K562 (cell line): ENCODE measurements around the gene SIGLEC14. TPM values are rescaled to one million over a fixed set of nuclear protein-coding genes. Genes with fewer than 3 reads are reported as not detected.

Source experiments
- LARP7 ChIP-seq: fragments of 450-650 bp; IDR thresholded peaks from 2 replicates; pipeline ENCODE4 v1.6.1; 2016
- NCOR1 ChIP-seq: fragments of 450-650 bp; IDR thresholded peaks from 2 replicates; pipeline ENCODE4 v1.6.1; 2016; ENCODE audit warnings: mild to moderate bottlenecking, moderate library complexity
- POLR2B ChIP-seq: fragments of 450-650 bp; IDR thresholded peaks from 2 replicates; pipeline ENCODE4 v1.6.1; 2018; ENCODE audit warnings: low read depth; ENCODE audit not compliant: partially characterized antibody
- POLR3G ChIP-seq: IDR thresholded peaks from 2 replicates; pipeline ENCODE4 v1.6.1; 2011; ENCODE audit not compliant: insufficient read length, insufficient replicate concordance; ENCODE audit errors: extremely low read depth
- SMARCB1 ChIP-seq: IDR thresholded peaks from 2 replicates; pipeline ENCODE4 v1.6.1; 2011; ENCODE audit warnings: improper control_type of control experiment, low read depth; ENCODE audit not compliant: insufficient read length
- SMARCE1 ChIP-seq: fragments of 450-650 bp; IDR thresholded peaks from 2 replicates; pipeline ENCODE4 v1.7.1; 2016; ENCODE audit warnings: mild to moderate bottlenecking
- ZNF77 ChIP-seq: fragments of 250-450 bp; sonication (Bioruptor Pico); IDR thresholded peaks from 2 replicates; pipeline ENCODE4 v1.5.0; 2020
- polyA plus RNA-seq, 8 experiments: library from polyadenylated mRNA; depleted of rRNA in 4 of 8; stranded (reverse) in 5 of 8; unstranded in 3 of 8; fragments of >200 nt; fragmentation: Nextera tagmentation in 2 of 8; fragmentation: Illumina TruSeq in 1 of 8; extraction: Ambion mirVana in 2 of 8; extraction: Trizol in 1 of 8; gene quantifications; 2 replicates each; pipeline versions ENCODE4 v1.2.1 to v1.2.3, GENCODE V29; 2011 to 2014; ENCODE audit warnings: inconsistent platforms in 1 of 8, missing spikeins in 1 of 8
- total RNA-seq, 7 experiments: library from RNA; depleted of rRNA in 6 of 7; stranded (reverse); fragments of >200 nt in 6 of 7; fragmentation: Illumina TruSeq in 2 of 7; extraction: Trizol in 2 of 7; gene quantifications; 2 replicates each; pipeline versions ENCODE4 v1.2.1 to v1.2.3, GENCODE V29; 2011 to 2021; ENCODE audit warnings: low replicate concordance in 1 of 7
- TF ChIP-seq, protein P1 (sequence below): fragments of 250-450 bp; sonication (Bioruptor Pico); IDR thresholded peaks from 2 replicates; pipeline ENCODE4 v1.4.0; 2020; ENCODE audit warnings: mild to moderate bottlenecking, moderate library complexity, borderline replicate concordance
- TF ChIP-seq, protein P2 (sequence below): fragments of 250-450 bp; sonication (Bioruptor Pico); IDR thresholded peaks from 2 replicates; pipeline ENCODE4 v1.4.0; 2020; ENCODE audit warnings: mild to moderate bottlenecking, moderate library complexity
- TF ChIP-seq, protein P3 (sequence below): fragments of 450-650 bp; IDR thresholded peaks from 2 replicates; pipeline ENCODE4 v1.6.1; 2016
- TF ChIP-seq, protein P4 (sequence below), 2 experiments: IDR thresholded peaks; 2 replicates each; pipeline ENCODE4 v1.6.1; 2012; ENCODE audit warnings: improper control_type of control experiment in 2 of 2, low read depth in 2 of 2, low read length in 2 of 2, borderline replicate concordance in 1 of 2

SIGLEC14 gene
- total and polyA plus RNA-seq, 9 of the 15 experiments (the other 6 are each of a cell fraction or from before 2014, with no cell fraction given) = not detected

DNA sequence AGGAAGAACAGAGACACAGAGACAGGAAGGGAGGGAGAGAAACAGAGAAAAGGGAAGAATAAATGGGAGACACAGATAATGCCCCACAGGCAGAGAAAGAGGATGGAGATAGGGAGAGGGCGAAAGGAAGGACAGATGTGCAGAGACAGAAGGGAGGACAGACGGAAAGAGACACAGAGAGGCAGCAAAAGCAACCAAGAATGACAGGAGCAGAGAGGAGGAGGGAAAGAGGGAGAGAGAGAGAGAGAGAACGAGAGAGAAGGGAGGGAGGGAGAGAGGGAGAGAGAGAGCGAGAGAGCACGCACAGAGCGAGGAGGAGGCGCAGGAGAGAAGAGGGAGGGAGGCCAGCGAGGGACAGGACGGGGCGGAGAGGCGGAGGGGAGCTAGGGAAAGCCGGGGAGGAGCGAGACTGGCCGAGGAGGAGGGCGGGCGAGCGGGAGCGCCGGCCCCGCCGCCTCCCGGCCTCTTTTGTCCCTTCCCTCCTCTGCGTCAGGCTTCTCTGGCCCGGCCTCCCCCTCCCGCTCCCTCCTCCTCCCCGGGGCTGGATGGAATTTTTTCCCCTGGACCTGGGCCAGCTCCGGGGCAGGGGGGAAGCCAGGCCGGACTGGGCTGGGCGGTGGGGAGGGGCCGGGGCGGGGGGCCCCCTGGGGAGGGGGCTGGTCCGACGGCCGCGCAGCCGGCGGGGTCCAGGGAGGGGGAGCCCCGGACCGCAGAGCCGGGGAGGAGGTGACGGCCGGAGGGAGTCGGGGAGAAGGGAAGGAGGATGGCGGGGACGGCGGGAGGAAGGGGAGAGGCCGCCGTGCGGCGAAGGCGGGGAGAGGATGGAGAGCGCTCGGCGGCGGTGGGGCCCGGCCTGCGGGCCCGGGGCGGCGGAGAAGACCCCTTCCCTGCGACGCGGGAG is 42.3 kb upstream of the SIGLEC14 start (continued):
- TF ChIP-seq, protein P1, sequence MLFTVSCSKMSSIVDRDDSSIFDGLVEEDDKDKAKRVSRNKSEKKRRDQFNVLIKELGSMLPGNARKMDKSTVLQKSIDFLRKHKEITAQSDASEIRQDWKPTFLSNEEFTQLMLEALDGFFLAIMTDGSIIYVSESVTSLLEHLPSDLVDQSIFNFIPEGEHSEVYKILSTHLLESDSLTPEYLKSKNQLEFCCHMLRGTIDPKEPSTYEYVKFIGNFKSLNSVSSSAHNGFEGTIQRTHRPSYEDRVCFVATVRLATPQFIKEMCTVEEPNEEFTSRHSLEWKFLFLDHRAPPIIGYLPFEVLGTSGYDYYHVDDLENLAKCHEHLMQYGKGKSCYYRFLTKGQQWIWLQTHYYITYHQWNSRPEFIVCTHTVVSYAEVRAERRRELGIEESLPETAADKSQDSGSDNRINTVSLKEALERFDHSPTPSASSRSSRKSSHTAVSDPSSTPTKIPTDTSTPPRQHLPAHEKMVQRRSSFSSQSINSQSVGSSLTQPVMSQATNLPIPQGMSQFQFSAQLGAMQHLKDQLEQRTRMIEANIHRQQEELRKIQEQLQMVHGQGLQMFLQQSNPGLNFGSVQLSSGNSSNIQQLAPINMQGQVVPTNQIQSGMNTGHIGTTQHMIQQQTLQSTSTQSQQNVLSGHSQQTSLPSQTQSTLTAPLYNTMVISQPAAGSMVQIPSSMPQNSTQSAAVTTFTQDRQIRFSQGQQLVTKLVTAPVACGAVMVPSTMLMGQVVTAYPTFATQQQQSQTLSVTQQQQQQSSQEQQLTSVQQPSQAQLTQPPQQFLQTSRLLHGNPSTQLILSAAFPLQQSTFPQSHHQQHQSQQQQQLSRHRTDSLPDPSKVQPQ (CRISPR knock-in tag) = no peak
- TF ChIP-seq, protein P2, sequence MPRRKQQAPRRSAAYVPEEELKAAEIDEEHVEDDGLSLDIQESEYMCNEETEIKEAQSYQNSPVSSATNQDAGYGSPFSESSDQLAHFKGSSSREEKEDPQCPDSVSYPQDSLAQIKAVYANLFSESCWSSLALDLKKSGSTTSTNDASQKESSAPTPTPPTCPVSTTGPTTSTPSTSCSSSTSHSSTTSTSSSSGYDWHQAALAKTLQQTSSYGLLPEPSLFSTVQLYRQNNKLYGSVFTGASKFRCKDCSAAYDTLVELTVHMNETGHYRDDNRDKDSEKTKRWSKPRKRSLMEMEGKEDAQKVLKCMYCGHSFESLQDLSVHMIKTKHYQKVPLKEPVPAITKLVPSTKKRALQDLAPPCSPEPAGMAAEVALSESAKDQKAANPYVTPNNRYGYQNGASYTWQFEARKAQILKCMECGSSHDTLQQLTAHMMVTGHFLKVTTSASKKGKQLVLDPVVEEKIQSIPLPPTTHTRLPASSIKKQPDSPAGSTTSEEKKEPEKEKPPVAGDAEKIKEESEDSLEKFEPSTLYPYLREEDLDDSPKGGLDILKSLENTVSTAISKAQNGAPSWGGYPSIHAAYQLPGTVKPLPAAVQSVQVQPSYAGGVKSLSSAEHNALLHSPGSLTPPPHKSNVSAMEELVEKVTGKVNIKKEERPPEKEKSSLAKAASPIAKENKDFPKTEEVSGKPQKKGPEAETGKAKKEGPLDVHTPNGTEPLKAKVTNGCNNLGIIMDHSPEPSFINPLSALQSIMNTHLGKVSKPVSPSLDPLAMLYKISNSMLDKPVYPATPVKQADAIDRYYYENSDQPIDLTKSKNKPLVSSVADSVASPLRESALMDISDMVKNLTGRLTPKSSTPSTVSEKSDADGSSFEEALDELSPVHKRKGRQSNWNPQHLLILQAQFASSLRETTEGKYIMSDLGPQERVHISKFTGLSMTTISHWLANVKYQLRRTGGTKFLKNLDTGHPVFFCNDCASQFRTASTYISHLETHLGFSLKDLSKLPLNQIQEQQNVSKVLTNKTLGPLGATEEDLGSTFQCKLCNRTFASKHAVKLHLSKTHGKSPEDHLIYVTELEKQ (CRISPR knock-in tag) = no peak
- TF ChIP-seq NCOR1 (peak; percentile 39; the same call in 1 of the 2 replicates), SMARCB1 (no peak), POLR2B (peak; percentile 52), LARP7 (peak; percentile 98), ZNF77 (CRISPR knock-in tag) (no peak), SMARCE1 (peak; percentile 87), POLR3G (no peak)
- TF ChIP-seq, protein P3, sequence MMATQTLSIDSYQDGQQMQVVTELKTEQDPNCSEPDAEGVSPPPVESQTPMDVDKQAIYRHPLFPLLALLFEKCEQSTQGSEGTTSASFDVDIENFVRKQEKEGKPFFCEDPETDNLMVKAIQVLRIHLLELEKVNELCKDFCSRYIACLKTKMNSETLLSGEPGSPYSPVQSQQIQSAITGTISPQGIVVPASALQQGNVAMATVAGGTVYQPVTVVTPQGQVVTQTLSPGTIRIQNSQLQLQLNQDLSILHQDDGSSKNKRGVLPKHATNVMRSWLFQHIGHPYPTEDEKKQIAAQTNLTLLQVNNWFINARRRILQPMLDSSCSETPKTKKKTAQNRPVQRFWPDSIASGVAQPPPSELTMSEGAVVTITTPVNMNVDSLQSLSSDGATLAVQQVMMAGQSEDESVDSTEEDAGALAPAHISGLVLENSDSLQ = peak; percentile 75
- TF ChIP-seq, protein P4, sequence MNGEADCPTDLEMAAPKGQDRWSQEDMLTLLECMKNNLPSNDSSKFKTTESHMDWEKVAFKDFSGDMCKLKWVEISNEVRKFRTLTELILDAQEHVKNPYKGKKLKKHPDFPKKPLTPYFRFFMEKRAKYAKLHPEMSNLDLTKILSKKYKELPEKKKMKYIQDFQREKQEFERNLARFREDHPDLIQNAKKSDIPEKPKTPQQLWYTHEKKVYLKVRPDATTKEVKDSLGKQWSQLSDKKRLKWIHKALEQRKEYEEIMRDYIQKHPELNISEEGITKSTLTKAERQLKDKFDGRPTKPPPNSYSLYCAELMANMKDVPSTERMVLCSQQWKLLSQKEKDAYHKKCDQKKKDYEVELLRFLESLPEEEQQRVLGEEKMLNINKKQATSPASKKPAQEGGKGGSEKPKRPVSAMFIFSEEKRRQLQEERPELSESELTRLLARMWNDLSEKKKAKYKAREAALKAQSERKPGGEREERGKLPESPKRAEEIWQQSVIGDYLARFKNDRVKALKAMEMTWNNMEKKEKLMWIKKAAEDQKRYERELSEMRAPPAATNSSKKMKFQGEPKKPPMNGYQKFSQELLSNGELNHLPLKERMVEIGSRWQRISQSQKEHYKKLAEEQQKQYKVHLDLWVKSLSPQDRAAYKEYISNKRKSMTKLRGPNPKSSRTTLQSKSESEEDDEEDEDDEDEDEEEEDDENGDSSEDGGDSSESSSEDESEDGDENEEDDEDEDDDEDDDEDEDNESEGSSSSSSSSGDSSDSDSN (IDR thresholded peaks at IDR 0.05; ENCODE audit: borderline replicate concordance in 1 of 2, low read depth in 2 of 2, low read length in 2 of 2) = peak; percentile 13 to 70; a peak in 1 of 4 replicates
